ENCODE data around the gene CTNNAL1.
"Not testable (repeated sequence)": the region's sequence is repeated elsewhere in the genome, so short reads cannot be mapped to it uniquely, and the experiment has no call there.

Gene CTNNAL1, protein sequence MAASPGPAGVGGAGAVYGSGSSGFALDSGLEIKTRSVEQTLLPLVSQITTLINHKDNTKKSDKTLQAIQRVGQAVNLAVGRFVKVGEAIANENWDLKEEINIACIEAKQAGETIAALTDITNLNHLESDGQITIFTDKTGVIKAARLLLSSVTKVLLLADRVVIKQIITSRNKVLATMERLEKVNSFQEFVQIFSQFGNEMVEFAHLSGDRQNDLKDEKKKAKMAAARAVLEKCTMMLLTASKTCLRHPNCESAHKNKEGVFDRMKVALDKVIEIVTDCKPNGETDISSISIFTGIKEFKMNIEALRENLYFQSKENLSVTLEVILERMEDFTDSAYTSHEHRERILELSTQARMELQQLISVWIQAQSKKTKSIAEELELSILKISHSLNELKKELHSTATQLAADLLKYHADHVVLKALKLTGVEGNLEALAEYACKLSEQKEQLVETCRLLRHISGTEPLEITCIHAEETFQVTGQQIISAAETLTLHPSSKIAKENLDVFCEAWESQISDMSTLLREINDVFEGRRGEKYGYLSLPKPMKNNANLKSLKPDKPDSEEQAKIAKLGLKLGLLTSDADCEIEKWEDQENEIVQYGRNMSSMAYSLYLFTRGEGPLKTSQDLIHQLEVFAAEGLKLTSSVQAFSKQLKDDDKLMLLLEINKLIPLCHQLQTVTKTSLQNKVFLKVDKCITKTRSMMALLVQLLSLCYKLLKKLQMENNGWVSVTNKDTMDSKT

DNA sequence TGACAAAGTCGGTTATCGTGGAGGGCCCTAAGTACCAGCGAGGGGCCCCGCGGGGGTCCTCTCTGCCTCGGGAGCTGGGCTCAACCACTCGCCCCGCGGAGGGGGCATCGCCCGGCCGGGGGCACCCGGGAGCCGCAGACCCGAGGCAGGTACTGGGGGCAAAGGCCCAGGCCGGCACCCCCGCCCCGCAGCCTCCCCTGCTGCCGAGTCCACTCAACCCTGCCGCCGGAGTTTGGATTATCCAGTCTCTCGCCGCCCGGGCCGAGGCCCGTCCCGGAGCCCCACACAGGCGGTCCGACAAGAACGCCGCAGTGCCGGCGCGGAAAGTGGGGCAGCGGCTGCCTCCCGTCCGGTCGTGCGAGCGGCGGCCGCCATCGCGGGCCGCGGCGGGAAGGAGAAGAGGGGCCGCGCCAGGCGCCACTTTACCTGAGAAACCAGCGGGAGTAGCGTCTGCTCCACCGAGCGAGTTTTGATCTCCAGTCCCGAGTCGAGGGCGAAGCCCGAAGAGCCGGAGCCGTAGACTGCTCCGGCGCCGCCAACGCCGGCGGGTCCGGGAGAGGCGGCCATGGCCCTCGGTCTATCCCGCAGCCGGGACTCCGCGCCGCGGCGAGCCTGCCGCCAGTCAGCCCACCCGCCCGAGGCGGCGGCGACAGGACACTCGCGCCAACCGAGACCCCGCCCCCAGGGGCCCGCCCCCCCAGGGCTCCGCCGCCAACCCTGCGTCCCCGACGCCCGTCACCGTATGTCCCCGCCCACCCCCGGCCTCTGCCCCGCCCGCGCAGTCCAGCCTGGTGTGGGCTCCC lies at the start of gene CTNNAL1:
TSS of gene CTNNAL1 (minus strand) at position 624 of the 803 bp plus-strand sequence. CDS start at position 567, 57 bp downstream.
- peak; percentile 57 to 69 for DNase-seq (ENCODE audit: low read depth in 2 of 2)

GRCh38 chr9:109062543-109062942 lies 49.2 kb upstream of the CTNNAL1 start:
- DNase-seq (ENCODE audit: low read depth in 2 of 2): no peak

- DNase-seq (ENCODE audit: low read depth in 2 of 2): no peak
Observed at GRCh38 chr9:109060191-109060590, 46.9 kb upstream of the CTNNAL1 start.

DNA sequence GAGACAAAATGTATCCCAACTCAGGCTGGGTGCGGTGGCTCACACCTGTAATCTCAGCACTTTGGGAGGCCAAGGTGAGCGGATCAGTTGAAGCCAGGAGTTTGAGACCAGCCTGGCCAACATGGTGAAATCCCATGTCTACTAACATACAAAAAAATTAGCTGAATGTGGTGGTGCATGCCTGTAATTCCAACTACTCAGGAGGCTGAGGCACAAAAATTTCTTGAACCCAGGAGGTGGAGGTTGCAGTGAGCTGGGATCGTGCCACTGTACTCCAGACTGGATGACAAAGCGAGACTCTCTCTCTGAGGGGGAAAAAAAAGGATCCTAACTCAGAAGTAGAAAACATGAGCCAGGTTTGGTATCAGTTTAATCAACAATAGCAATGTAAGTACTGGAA lies 39.8 kb upstream of the CTNNAL1 start:
- DNase-seq (ENCODE audit: low read depth in 2 of 2): not testable (repeated sequence)

- peak; percentile 16 to 19 for DNase-seq (ENCODE audit: low read depth in 2 of 2)
Observed at GRCh38 chr9:109052416-109052815, 39.1 kb upstream of the CTNNAL1 start.

- DNase-seq (ENCODE audit: low read depth in 2 of 2): no peak
Observed at GRCh38 chr9:109051733-109052132, 38.4 kb upstream of the CTNNAL1 start.

GRCh38 chr9:109050444-109050843 lies 37.1 kb upstream of the CTNNAL1 start:
- no peak for DNase-seq (ENCODE audit: low read depth in 2 of 2)

- DNase-seq (ENCODE audit: low read depth in 2 of 2): no peak
Observed at GRCh38 chr9:109048822-109049221, 35.5 kb upstream of the CTNNAL1 start.

DNA sequence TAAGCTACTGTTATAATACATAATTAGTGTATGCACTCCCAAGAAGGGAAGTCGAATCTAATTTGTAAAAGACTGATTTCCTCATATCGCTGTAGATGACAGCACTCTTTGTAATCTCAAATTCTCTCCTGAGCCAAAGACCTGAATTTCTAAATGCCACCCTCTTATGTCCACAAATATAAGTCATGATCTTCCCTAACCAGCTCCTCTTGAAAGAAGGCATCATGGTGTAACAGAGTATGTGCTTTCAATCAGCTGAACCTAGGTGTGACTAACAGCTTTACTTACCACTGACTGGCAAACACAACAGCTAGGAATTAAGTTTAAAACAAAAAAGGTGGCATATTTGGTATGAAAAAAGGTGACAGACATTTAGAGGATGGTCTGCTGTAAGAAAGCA lies 34.0 kb upstream of the CTNNAL1 start:
- DNase-seq (ENCODE audit: low read depth in 2 of 2): no peak

- DNase-seq (ENCODE audit: low read depth in 2 of 2): no peak
Observed at GRCh38 chr9:109046346-109046745, 33.0 kb upstream of the CTNNAL1 start.

DNA sequence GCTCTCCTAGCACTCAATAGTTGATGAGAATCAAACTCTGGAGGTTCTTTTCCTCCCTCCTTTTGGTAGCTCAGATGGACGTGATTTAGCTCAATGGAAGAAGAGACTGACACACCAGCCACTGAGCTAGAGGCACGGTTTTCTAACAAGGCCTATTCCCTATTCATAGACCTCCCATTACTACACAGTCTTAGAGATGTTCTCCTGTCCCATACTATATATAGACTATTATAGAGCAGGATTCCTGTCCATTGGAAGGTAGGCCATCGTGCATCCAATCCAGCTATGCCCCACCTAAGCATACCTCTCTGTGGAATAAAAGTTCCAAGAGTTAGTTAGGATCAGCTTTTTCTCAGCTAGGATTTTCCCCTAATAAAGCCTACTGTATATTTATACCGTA lies 30.3 kb upstream of the CTNNAL1 start:
- DNase-seq (ENCODE audit: low read depth in 2 of 2): no peak

DNA sequence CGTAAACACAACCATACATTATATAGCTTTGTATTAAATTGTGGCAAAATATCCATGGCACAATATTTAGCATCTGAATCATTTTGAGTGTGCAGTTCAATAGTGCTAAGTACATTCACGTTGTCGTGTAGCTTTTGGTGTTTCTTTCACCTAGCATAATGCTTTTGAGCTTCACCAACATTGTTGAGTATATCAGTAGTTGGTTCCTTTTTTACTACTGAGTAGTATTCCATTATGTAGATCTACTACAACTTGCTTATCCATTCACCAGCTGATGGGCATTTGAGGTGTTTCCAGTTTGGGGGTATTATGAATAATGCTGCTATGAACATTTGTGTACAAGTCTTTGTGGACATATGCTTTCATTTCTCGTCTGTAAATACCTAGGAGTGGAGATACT lies 27.3 kb upstream of the CTNNAL1 start:
- no peak for DNase-seq (ENCODE audit: low read depth in 2 of 2)

- DNase-seq (ENCODE audit: low read depth in 2 of 2): no peak
Observed at GRCh38 chr9:109039539-109039938, 26.2 kb upstream of the CTNNAL1 start.

- no peak for DNase-seq (ENCODE audit: low read depth in 2 of 2)
Observed at GRCh38 chr9:109037946-109038715, 24.8 kb upstream of the CTNNAL1 start.

DNA sequence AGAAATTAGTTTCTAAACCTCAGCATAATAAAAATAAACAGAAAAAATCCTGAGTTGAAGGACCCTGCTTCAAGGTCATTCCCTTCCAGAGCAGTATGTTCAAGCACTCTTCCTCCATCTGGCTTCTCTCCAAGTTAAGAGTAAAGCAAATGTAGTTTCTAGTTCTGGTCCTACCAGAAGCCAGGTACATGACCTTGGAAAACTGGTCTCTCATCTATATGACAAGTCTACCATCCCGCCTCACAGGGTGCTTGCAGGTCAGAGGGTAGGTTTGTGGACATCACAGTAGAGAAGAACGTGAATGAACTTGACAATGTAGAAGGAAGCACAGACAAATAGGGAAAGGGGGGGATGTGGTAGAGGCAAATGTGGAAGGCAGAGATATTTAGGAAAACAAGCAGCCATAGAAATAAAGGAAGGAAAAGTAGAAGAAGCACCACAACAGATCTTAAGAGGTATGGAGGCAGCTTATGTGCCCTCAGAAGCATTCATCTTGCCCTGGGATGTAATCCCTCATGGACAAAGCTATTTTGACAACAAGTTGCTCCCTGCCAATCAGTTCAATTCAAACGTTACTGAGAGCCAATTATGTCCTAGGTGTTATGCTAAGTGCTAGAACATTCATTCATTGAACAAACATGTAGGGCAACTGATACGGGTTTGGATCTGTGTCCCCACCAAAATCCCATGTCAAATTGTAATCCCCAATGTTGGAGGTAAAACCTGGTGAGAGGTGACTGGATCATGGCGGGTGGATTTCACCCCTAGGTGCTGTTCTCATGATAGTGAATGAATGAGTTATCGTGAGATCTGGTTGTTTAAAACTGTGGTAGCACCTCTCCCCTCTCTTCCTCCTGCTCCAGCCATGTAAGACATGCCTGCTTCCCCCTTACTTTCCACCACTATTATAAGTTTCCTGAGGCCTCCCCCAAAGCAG lies 23.7 kb upstream of the CTNNAL1 start:
- DNase-seq (ENCODE audit: low read depth in 2 of 2): no peak

GRCh38 chr9:109035684-109036423 lies 22.6 kb upstream of the CTNNAL1 start:
- peak; percentile 68 to 71 for DNase-seq (ENCODE audit: low read depth in 2 of 2)

DNA sequence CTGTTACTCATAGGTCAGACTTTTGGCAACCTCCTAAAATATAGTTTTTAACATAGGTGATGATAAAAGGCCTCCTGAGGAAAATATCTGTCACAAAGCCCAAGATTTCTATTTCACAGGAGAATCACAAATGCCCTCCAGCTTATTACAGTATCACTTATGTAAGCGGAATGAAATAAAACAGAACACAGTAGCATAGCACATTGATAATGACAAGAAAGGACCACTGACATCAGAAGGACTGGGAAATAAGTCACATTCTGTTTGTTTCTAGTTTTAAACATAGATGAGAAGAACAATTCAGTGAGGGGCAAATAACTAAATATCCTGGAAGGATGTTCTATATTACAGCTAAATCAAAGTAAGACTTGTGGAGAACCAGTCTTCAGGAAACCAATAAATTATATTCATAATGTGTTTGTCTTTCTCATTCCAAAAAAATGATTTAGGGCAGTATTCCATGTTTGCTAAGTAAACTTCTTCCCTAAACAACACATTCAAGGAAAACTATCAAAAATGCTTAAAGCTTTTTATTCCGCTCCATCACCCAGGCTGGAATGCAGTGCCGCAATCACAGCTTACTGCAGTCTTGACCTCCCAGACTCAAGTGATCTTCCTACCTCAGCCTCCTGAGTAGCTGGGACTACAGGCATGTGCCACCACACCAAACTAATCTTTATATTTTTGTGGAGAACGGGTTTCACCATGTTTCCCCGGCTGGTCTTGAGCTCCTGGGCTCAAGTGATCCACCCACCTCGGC lies 20.8 kb upstream of the CTNNAL1 start:
- DNase-seq (ENCODE audit: low read depth in 2 of 2): no peak

DNA sequence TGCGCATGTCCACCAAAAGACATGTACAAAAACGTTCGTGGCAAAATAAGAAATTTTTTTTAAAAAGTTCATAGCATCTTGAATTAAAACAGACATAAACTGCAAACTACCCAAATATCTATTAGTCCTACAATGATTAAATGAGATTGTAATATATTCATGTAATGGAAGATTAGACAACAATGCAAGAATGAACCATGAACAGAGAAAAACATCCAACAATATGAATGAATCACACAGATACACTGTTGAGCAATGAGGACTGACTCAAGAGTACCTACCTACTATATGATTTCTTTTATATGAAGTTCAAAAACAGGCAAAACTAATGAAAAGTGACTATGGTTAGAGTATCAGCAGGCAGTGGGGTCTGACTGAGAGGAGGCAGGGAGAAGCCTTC lies 17.9 kb upstream of the CTNNAL1 start:
- no peak for DNase-seq (ENCODE audit: low read depth in 2 of 2)

DNA sequence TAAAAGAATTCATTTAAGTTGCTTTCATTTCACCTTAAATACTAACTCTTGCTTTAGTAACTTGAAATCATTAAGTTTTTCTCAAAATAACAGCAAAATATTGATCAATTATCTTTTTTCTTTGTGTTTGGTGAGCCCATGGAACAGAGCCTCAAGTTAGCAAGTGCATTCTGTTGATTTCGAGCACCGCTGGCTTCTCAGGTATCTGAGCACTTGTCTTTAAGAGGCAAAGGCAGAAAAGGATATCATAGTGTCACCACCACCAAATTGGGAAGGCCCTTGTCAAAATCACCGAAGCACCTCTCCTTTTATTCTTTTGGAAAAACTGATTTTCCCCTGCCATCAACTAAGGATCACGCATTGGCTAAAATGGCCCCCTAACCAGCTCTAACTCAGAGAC lies 17.1 kb upstream of the CTNNAL1 start:
- DNase-seq (ENCODE audit: low read depth in 2 of 2): no peak
